Measurements from ENCODE around the gene STARD4.

DNA sequence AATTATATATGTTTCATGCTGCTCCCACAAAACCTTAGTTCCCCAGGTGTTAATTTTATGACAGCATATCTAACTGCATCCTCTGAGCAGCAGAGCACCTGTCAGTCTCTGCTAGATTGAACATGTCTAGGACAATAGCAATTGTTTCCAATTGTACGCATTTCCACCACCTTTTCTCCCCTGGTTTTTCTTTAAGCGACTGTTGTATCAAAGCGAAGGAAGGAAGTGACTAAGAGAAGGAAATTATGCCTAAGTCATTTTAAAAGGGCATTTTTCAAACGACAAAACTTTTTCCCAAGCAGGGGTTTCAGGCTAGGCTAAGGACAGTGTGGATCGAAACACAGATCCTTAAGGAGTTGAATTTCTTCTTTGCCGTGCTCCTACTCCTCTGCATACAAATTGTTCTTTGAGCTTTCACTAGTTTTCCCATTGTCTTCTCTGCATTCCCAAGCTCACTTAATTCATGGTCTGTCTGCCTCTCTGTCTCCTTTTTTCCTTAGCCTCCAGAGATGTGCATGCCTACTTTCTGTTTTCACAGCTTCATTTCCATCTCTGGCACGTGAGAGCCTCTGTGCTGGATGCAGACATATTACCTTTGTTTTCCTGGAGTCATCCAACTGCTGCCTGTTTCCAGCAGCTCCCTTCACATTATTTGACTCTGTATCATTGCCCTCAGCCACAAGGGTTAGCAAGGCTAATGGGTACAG, 39.4 kb upstream of the STARD4 start:
- no peak for TF ChIP-seq POLR2A (IDR thresholded peaks at IDR 0.05)
- TF ChIP-seq, protein P1, sequence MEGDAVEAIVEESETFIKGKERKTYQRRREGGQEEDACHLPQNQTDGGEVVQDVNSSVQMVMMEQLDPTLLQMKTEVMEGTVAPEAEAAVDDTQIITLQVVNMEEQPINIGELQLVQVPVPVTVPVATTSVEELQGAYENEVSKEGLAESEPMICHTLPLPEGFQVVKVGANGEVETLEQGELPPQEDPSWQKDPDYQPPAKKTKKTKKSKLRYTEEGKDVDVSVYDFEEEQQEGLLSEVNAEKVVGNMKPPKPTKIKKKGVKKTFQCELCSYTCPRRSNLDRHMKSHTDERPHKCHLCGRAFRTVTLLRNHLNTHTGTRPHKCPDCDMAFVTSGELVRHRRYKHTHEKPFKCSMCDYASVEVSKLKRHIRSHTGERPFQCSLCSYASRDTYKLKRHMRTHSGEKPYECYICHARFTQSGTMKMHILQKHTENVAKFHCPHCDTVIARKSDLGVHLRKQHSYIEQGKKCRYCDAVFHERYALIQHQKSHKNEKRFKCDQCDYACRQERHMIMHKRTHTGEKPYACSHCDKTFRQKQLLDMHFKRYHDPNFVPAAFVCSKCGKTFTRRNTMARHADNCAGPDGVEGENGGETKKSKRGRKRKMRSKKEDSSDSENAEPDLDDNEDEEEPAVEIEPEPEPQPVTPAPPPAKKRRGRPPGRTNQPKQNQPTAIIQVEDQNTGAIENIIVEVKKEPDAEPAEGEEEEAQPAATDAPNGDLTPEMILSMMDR (IDR thresholded peaks at IDR 0.05), result no peak

Measured in esophagus squamous epithelium (tissue), 4 donors.